ENCODE data around the gene NAV2. TPM values are rescaled to one million over a fixed set of nuclear protein-coding genes. Genes with fewer than 3 reads are reported as not detected.

The NAV2 gene
- total RNA-seq, 1 donor from 2014 or later = 17.0 TPM

DNA sequence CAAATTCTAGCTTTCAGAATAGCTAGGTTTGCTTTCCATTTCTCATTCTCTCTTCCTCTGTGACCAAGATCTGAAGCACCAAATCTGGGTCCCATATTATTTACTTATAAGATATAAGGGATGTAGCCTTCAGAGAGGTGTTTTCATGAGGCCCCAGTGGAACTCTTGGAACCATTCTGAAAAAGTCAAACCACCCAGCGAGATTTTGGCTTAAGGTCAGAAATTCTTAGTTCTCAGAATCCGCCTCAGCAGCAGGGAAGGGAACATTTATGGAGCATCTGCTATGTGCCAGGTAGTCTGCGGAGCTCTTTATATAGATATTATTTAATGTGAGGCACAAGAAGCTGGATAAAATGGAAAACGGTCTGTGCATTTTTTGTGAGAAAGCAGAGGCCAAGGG lies 6.3 kb downstream of the NAV2 start:
- no peak for ATAC-seq

DNA sequence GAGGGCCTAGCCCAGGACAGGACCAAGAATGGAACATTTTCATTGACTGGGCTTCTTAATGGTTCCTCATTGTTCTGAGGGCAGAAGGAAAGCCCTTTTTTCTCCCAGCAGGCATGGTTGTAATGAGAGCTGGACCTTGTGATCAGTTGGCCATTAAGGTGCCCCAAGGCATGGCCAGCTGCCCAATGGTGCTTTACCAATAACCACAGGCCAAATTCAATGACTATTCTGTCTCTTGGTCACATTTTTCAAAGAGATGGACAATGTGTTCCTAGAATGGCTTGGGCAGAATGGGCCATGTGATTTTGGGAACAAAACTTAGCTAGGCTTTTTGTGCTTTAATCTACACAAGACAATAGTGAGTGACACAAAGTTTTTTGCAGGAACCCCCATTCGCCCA lies 7.3 kb downstream of the NAV2 start:
- ATAC-seq = no peak

DNA sequence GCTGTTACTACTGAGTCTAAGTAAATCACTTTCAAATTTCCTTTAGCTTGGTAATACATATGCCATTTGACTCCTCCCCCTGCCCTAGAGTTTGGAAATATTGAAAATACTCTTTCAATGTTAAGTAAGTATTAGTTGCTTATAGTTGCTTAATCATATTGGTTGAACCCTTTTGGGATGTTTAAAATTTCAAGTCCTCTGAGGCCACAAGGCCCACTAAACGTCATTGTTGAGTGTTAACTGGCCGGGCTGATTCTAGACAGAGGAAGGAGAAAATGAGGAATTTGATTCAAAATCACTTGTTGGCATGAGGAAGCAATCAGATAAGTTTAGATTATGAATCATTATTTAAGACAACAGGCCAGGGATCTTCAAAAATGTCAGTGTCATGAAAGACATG lies 8.5 kb downstream of the NAV2 start:
- ATAC-seq = no peak

DNA sequence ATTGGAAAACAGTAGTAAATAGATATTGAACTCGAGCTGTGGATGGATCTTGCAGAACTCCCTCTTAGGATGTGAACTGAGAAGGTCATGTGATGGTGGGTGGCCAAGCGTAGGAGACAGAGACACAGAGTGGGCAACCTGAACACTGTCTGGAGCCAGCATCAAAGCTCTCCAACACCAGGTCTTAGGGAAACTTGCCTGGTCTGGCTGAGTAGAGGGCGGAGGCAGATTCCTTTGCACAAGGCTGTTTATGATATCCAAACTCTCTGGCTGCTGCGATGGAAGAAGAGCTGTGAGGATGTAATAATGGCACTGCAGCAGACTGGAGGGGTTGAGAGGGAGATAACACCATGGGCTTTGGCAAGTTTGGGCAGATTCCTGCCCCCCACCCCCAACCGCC lies 10.1 kb downstream of the NAV2 start:
- no peak for ATAC-seq

DNA sequence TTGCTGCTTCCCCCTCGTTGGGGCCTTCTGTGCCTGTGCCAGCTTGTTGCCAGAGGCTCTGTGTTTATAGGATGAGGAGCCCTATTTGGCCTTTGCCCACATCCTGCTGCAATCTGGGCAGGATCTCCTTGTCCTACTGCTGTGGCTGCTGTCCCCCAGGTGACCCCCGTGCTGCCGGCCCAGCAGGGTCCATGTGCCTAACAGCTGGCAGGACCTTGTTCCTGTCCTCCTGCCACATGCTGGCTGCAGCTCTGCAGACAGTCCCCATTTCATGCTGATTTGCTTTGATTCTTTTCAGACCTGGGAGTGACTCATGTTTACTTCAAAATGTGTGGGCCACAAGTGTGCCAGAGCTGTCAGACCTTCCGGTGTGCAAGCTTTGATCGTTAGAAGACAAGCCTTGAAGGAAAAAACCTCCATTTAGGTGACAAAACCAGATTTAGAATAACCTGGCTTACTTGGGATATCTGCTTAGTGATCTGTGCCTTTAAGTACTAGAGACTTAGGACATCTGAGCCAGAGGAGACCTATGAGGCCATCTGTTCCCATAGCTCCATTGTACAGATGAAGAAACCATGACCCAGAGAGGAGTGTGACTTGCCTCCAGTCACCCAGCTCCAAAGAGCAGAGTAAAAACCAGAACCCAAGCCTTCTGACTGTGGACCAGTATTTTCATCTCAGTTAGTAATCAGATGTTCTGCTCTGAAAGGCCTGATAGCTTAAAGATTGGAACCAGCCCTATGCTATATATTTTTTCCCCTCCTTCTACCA lies 11.1 kb downstream of the NAV2 start:
- ATAC-seq = peak; percentile 42

DNA sequence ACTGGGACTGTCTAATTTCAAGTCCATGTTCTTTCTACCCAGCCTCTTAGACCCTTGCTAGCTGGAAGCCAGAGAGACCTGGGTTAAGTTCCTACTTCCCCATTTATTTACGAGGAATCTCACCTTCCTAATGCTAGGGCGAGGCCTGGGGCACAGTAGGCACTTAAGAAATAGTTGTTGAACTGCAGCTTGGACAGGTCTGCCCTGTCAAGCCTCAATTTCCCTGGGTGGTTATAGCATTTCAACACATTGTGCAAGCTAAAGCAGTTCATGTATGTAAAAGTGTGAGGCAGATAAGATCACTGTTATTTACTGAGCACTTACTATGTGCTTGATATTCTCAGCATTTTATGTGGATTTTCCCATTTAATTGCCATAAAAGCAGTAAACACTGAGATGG lies 12.1 kb downstream of the NAV2 start:
- peak; percentile 82 for ATAC-seq

DNA sequence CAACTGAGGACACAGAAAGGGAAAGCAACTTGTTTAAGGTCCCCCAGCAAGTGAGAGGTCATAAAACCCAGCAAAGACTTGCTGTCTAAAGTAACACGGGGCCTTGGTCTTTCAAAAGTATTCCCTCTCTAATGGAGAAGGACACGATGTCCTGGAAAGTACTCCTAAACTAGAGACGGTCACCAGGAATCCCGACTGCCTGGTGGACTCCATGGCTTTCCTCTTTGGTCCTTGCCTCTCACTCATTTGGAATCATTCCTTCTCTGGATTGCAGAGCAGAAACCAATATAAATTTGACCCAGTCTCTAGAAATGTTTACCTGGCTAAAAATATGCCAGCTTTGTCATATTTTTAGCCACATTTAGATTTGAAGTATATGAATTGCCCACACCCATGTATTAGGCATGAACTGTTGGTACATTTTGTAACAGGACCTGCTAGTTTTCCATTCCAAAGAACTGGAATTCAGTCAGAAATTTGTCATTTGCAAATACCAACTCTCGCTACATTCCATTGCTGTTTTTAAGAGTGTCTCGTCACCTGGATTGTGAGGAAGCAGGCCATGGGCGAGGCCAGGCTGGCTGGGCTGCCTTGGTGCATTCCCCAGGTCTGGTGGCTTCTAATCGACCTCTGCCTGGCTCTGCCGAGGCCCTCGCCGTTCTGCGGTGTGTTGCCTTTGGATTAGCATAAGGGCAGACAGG lies 12.9 kb downstream of the NAV2 start:
- ATAC-seq = peak; percentile 80

DNA sequence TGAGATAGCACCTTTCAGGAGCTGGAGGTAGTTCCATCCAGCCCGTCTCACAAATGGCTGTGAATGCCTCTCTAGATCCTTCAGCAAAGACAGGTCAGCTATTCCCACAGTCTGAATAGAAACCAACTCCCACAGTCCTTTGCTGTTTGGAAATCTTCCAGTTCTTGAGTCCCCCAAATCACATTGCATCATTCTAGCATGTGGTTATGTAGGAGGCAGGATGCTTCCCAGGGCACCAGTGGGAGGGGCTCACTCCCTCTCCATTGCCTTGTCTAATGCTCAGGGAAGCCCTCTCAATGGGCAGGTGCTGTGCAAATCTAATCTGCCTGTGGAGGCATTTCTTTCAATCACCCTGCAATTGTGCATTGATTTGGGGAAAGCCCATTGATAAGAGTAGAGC lies 14.6 kb downstream of the NAV2 start:
- ATAC-seq = no peak

DNA sequence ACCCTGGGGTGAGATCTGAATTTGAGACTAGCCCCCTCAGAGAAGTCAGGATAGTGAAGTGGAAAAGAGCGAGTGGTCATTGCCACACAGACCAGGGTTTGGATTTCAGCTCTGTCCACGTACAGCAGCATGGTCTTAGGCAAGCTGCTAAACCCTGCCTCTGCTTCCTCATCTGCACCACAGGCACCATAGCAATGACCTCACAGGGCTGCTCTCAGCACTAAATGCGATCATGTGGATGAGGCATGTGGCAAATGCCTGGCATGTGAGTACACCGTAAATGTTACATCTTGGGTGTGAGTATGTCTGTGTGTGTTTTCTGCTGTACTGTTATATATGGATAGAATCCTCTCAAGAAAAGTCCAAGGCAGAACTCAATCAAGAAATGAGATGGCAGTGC lies 15.8 kb downstream of the NAV2 start:
- no peak for ATAC-seq

DNA sequence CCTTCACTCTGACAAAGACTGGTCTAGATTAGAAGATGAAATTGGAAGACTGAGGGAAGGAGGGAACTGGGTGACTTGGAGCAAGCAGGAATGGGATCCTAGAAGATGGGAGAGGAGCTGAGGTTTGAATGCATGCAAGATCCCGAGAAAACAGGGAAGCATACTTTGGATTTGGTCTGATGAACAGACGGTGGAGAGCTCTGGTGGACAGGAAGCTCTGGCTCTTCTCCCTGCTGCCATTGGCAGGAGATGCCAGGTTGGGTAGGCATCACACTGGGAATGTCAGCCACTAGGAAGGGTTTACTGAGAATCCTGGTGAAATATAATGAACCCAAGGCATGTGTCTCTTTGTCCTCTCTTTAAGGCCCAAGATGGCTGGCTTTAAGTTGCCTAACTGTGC lies 16.5 kb downstream of the NAV2 start:
- ATAC-seq = no peak

DNA sequence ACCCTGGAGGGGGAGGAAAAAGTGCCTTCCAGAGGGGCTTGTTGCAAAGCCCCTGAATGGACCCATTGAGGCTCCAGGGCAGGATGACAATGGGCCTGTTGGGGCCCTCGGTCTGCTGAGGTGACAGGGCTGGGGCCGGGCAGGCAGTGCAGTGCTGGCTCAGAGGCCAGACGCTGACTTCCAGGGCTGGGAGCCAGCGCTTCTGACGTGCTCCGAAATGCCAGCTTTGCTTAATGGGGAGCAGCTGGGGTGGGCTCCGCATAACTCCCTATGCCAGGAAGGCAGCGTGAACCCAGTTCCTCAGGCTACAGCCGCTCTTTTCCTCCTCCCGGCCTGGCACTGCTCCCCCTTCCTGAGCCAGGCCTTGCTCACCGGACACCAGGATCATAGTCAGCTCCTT lies 17.7 kb downstream of the NAV2 start:
- no peak for ATAC-seq

DNA sequence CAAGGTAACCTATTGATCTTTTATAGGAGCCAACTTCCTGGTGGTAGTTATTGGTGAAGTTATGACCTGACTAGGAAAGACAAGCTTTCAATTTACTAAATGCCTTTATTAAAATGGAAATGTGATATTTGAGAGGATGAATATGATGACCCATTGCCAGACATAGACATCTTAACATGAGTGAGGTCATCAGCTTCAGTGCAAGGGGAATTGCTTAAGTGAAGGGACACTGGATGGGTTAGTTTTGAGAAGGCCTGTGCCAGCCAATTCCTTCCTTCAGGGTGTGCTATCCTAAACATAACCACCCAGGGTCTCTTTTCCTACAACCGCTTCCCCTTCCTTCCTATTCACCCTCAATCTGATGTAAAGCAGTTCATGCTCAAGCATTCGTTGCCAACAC lies 21.5 kb downstream of the NAV2 start:
- no peak for ATAC-seq

DNA sequence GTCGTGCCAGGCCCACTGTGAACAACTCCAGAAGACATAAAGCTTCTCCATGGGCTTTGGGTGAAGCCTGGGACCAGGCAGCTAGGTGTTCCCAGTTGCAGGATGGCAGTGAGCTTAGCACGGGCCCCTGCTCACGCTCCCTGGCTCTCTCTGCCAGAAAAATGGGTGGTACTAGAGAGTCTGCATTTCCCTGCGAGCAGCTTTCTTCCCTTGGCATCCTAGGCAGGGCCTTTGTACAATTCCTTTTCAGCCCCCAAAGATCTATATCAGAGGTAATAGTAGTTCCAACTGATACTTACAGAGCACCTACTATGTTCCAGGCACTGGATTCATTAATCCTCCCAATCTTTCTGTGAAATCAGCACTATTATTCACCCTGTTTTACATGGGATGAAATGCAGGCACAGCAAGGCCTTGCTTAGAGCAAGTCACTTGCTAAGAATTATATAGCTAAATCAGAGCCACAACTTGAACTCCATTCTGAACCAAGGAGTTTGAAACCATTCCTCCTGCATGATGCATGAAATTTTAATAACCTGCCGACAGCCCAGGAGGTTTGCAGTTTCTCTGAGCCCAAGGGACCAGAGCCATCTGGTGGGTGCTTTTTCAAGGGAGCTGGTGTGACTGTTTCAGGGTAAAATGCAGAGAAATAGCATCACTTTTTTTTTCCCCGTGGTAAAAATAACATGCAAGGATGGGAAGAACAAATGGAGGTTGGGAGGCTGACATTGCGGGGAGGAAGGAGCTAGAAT lies 22.7 kb downstream of the NAV2 start:
- no peak for ATAC-seq

DNA sequence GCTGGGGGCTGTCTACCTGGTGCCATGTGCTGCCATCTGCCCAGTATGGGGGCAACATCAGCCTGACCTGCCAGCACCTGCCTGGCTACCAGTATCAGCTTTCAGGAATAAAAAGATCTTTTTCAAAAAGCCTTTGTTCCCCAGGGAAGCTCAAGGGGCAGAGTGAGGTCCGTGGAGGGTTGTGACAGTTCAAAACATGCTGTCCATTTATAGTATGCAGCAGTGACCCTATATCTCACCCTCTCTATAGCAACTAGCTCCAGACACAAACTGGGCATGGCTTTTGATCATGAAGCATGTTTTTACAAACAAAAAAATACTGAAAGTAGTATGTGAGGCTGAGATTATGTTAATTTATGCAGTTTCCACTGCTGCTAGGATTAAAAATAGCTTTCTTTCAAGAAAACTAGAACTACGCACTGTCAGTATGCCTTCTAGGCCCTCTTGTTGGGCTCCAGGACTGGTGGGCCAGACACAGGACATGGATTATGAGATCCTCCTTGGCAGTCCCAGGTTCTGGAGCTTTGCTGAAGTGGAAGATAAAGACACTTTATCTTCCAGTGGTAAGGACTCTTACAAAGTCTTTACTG lies 23.4 kb downstream of the NAV2 start:
- no peak for ATAC-seq

DNA sequence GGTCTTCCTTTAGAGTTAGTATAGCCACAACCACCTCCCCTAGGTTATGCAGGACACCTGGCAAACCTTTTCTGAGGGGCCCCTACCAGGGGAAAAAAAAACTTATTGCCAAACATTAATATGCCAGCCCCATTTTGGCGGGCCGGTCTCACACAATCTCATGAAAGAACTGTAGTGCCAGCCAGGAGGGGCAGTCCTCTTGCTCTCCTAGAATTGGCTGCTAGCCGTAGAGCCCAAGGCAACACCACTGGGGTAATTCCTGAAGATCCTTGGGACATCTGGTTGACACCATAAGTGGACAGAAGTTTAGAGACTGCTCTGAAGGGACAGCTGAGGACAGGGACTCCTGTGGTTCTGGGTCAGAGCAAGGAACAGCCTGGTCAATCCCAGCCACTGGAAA lies 24.2 kb downstream of the NAV2 start:
- ATAC-seq = no peak

DNA sequence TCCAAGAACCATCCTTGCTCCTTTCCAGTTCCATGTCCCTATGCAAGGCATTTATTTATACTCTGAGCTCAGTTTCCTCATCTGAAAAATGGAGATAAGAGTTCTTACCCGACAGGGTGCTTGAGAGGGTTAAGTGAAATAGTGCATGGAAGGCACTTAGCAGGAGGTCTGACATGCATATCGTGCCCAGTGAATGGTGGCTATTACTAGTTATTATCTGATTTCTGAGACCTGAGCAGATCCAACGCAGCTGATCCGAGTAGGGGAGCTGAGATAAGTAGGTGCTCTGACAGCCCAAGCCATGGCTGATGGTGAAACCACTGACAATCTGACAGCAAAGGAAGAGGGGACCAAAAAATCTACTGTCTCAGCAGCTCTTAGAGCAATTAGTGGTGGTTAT lies 24.9 kb downstream of the NAV2 start:
- no peak for ATAC-seq

DNA sequence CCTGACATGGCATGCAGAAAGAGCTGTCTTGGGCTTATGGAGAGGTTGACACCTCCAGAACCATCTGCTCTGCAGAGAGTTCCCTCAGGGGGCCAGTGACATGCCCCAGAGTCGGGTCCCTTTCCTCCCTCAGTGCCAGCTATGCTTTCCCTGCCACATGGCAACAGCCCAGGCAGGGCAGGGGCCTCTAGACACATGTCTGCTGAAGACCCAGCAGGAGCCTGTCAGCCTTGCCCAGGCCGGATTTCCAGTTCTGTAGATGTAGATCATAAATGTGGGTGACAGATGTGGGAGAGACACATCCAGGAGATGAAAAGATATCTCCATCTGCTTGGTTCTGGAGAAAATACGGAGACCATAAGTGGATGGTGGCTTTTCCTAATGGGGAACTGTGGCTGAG lies 25.5 kb downstream of the NAV2 start:
- no peak for ATAC-seq

DNA sequence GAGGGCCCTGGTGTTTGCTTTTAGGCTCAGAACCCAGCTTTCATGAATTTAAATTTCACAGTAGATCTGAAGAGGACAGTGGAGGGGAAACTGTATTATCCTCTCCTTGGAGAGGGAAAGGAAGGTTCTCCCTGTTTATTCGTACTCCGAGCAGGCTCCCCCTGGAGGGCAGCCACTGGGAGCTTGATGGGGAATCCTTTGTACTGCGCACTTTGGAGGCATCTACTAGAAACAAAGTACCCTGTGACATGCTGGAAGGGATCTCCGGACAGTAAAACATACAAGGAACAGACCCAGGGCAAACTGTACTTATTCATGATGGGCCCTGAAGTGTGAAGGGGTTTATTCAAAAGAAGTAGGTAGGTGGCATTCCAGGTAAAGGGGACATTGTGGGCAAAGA lies 27.2 kb downstream of the NAV2 start:
- ATAC-seq = no peak

DNA sequence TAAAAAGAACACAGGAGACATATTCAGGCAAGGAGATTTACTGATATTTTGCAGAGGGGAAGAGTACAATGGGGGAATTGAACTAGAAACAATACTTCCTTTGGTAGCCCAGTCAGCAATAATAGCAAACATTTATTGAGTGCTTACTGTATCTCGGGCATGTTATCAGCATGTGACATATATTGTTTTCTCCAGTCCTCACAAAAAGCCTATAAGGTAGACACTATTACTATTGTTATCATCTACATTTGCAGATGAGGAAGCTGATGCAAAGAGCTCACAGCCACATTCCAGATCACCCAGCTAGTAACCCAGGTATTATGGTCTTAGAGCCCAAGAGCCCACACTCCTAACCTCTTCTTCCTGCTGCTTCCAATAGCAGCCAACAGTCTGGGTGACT lies 27.9 kb downstream of the NAV2 start:
- no peak for ATAC-seq

DNA sequence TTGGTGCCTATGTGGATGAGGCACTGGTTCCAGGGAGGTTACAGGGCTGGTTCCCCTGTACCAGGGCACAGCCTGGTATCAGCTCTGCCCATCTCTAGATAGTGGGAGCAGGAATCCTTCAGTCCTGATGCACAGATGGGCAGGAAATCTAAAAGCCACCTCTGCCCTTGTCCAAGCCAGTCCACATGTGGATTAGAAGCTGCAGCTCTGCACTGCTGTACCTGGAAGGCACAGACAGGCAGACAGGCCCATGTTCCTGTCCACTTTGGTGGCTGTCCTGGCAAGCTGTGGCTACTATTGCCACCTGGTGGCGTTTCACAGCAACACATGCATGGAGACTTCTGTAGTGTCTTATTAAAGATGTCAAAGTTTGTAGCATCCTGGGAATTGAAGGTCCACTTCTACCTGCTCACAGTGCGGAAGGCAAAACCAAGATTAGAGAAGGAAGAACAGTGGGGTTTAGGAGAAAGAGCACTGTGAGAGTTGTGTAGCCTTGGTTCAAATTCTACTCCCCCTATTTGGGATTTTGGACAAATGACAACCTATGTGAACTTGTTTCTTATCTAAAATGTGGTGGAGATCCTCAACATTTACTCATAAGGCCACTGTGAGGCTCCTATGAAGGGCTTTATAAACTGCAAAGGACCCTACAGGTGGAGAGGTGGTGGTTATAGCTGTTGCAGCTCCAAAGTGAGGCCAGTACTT lies 30.1 kb downstream of the NAV2 start:
- peak; percentile 92 for ATAC-seq

DNA sequence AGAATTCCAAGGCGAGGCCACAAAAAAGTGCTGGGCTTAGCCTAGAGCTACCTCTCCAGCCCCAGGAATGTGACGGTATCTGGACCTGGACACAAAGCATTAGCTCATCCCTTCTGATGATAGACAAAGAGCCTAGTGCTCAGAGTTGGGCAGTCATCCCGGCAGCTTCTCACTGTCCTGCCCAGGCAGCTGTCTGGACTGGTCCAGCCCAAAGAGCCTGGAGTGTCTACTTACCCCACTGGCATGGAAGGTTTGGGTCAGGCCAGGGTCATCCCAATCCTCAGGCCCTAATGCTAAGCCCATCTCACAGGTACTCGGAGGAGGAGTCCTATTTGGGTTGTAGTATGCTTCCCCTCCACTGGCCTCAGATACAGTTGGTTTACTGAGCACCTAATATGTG lies 31.0 kb downstream of the NAV2 start:
- ATAC-seq = no peak

DNA sequence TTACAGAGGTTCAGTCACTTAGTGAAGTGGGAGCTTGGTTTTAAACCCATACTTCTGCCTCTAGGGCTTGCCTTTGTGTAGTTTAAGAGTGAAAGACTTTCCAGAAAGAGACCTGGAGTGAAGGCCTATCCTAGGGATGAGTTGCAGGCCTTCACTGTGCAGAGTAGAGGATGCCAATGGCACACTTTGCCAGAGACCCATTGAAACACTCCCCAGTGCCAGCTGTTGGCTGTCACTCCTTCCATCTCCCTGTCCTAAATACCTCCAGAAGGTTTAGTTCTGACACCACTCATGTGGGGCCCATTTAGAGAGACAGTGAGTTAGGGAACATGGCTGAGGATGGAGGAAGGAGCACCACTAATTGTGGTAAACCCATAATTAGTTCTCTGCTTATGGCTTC lies 31.5 kb downstream of the NAV2 start:
- no peak for ATAC-seq

DNA sequence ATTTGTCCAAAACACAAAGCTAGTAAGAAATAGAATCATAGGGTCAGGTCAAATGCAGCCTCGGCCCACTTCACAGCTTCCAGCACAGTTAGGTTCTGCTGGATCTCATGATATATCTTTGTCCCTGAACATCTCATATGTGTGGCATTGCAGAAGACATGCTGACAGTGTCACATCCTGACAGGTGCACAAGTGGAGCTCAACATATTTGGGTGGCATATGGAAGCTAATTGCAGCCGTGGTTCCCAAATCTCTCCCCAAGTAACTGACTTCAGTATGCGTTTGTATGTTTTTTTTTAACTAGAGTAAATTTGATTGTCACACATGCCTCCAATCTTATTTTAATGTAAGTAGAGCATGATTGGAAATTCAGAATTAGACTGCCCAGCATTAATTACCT lies 33.4 kb downstream of the NAV2 start:
- no peak for ATAC-seq
